Measurements from ENCODE around the gene WWOX. TPM values are rescaled to one million over a fixed set of nuclear protein-coding genes. Genes with fewer than 3 reads are reported as not detected.

WWOX gene
- polyA plus RNA-seq, 1 donor from 2014 or later = 25.6 TPM

GRCh38 chr16:78879011-78879410, 779.6 kb downstream of the WWOX start:
- Histone ChIP-seq H3K9me3 (ENCODE audit: low read length) (no peaks in the 10 kb centered on the region), H3K9ac (ENCODE audit: low read length) (no peak overlapping the region), H3K4me2 (ENCODE audit: low read length) (no peak overlapping the region), H3K27ac (ENCODE audit: low read length) (no peak overlapping the region), H3K4me3 (ENCODE audit: low read length) (no peak overlapping the region), H4K20me1 (ENCODE audit: insufficient read depth) (no peaks in the 10 kb centered on the region), H3K36me3 (ENCODE audit: insufficient read depth, low read length) (no peaks in the 10 kb centered on the region), H2AFZ (ENCODE audit: low read depth, low read length) (no peak overlapping the region), H3K9me2 (ENCODE audit: insufficient read depth, low read length) (no peaks in the 10 kb centered on the region), H3K27me3 (ENCODE audit: insufficient read depth, low read depth, low read length) (no peaks in the 10 kb centered on the region), H3F3A (ENCODE audit: insufficient read depth, low read length, poor library complexity, severe bottlenecking) (no peaks in the 10 kb centered on the region), H3K79me2 (replicated peaks; ENCODE audit: insufficient read depth, low read length) (no peaks in the 10 kb centered on the region)
- no peak for TF ChIP-seq RAD21 (conservative IDR thresholded peaks at IDR 0.05)
- no peak for TF ChIP-seq EP300 (conservative IDR thresholded peaks at IDR 0.05; ENCODE audit: poor library complexity, severe bottlenecking)
- no peak for TF ChIP-seq TAF1 (IDR thresholded peaks at IDR 0.05; ENCODE audit: low read depth)
- TF ChIP-seq MXI1 (conservative IDR thresholded peaks at IDR 0.05; ENCODE audit: poor library complexity, severe bottlenecking) = no peak
- no peak for TF ChIP-seq REST (IDR thresholded peaks at IDR 0.05; ENCODE audit: borderline replicate concordance)
- TF ChIP-seq POLR2AphosphoS5 (IDR thresholded peaks at IDR 0.05) = no peak
- no peak for TF ChIP-seq EZH2 (IDR thresholded peaks at IDR 0.05; ENCODE audit: borderline replicate concordance, insufficient read depth, low read length, poor library complexity, severe bottlenecking)
- no peak for TF ChIP-seq CTCF (IDR thresholded peaks at IDR 0.05; ENCODE audit: poor library complexity, severe bottlenecking)
- TF ChIP-seq SMC3 (conservative IDR thresholded peaks at IDR 0.05; ENCODE audit: poor library complexity) = no peak

GRCh38 chr16:78882150-78882549, 782.7 kb downstream of the WWOX start:
- no peaks in the 10 kb centered on the region for H3K79me2 ChIP-seq (replicated peaks; ENCODE audit: insufficient read depth, low read length)
- no peak overlapping the region for H3K9ac ChIP-seq (ENCODE audit: low read length)
- H2AFZ ChIP-seq (ENCODE audit: low read depth, low read length) = no peak overlapping the region
- H3F3A ChIP-seq (ENCODE audit: insufficient read depth, low read length, poor library complexity, severe bottlenecking) = no peaks in the 10 kb centered on the region
- H4K20me1 ChIP-seq (ENCODE audit: insufficient read depth) = no peaks in the 10 kb centered on the region
- no peaks in the 10 kb centered on the region for H3K27me3 ChIP-seq (ENCODE audit: insufficient read depth, low read depth, low read length)
- no peaks in the 10 kb centered on the region for H3K36me3 ChIP-seq (ENCODE audit: insufficient read depth, low read length)
- TF ChIP-seq SMC3 (conservative IDR thresholded peaks at IDR 0.05; ENCODE audit: poor library complexity) (no peak), RAD21 (conservative IDR thresholded peaks at IDR 0.05) (no peak), TAF1 (IDR thresholded peaks at IDR 0.05; ENCODE audit: low read depth) (no peak), EZH2 (IDR thresholded peaks at IDR 0.05; ENCODE audit: borderline replicate concordance, insufficient read depth, low read length, poor library complexity, severe bottlenecking) (no peak), POLR2AphosphoS5 (IDR thresholded peaks at IDR 0.05) (no peak), MXI1 (conservative IDR thresholded peaks at IDR 0.05; ENCODE audit: poor library complexity, severe bottlenecking) (no peak), CTCF (IDR thresholded peaks at IDR 0.05; ENCODE audit: poor library complexity, severe bottlenecking) (no peak), EP300 (conservative IDR thresholded peaks at IDR 0.05; ENCODE audit: poor library complexity, severe bottlenecking) (no peak)
- H3K9me2 ChIP-seq (ENCODE audit: insufficient read depth, low read length) = no peaks in the 10 kb centered on the region
- H3K4me3 ChIP-seq (ENCODE audit: low read length) = no peak overlapping the region
- H3K9me3 ChIP-seq (ENCODE audit: low read length) = no peaks in the 10 kb centered on the region
- no peak overlapping the region for H3K27ac ChIP-seq (ENCODE audit: low read length)
- H3K4me2 ChIP-seq (ENCODE audit: low read length) = no peak overlapping the region

All from neural cell (in vitro differentiated cells).